HG03378 (cell line): ENCODE data around the gene OLFM1.
"Not testable (repeated sequence)": the region's sequence is repeated elsewhere in the genome, so short reads cannot be mapped to it uniquely, and the experiment has no call there.

Experiments
- ATAC-seq: cut with Tn5 transposase; IDR thresholded peaks from one replicate; pipeline ENCODE4 v1.9.1; 2021; ENCODE audit warnings: mild to moderate bottlenecking, moderate library complexity; ENCODE audit not compliant: unreplicated experiment

Gene OLFM1

DNA sequence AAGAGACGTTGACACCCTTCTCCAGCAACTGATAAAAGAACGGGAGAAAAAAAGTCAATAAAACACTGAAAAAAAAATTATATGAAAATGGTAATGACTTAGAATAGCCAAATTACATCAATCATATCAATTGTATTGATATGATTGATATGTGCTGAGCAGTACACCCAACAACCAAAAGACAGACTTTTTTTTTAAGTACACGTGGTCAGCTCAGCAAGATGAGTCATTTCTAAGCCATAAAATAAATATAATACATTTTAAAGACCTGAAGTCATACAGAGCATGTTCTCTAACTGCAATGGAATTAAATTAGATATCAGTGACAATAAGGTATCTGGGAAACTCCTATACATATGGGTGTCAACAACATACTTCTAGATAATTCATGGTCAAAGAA lies 30.9 kb upstream of the OLFM1 start:
- no peak for ATAC-seq

GRCh38 chr9:135060461-135061116 lies 26.9 kb upstream of the OLFM1 start:
- ATAC-seq: no peak

- ATAC-seq: no peak
Measured at GRCh38 chr9:135061441-135061840, 26.0 kb upstream of the OLFM1 start.

DNA sequence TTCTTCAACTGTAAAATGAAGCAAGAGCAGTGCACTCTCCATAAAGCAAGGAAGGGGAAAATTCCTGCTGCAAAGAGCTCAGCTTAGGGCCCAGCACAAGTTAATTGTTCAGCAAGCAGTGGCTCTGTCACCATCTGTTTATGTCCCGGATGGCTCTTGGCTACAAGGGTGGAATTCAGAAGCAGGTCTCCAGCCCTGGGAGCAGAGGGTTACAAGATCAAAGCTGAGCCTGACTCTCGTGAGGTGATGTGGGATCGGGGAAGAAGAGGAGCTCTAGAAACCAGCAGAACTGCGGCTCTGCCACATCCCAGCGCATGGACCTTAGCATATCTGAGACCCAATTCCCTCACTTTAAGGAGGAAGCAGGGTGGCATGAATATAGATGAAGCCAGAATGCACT lies 25.2 kb upstream of the OLFM1 start:
- no peak for ATAC-seq

DNA sequence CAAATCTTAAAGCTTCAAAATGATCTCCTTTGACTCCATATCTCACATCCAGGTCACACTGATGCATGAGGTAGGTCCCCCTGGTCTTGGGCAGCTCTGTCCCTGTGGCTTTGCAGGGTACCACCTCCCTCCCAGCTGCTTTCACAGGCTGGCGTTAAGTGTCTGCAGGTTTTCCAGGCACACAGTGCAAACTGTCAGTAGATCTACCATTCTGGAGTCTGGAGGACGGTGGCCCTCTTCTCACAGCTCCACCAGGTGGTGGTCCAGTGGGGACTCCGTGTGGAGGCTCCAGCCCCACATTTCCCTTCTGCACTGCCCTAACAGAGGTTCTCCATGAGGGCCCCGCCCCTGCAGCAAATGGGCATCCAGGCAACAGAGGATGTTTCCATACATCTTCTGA lies 24.0 kb upstream of the OLFM1 start:
- not testable (repeated sequence) for ATAC-seq

DNA sequence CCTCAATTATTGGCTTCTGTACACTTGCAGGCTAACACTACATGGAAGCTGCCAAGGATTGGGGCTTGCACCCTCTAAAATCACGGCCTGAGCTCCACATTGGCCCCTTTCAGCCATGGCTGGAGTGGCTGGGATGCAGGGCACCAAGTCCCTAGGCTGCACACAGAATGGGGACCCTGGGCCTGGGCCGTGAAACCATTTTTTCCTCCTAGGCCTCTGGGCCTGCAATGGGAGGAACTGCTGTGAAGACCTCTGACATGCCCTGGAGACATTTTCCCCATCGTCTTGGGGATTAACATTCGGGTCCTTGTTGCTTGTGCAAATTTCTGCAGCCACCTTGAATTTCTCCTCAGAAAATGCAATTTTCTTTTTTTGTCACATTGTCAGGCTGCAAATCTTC lies 23.6 kb upstream of the OLFM1 start:
- ATAC-seq: not testable (repeated sequence)

DNA sequence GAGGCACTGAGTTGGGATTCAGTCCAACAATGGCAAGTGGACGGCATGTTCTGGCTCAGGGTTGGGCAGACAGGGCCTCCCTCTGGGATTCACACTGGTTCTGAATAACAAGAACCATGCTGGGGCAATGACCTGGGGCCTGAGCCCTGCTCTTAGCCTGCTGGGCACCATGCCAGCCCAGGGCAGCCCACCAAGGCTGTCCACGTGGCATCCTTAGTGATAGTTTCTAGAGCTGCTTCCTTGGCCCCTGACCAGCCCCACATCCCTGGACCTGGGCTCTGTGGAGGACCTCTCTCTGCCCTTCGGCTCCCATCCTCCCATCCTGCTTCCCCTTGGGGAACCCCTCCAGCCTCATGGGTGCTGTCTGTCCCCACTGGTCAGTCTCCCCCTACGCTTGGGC lies 22.3 kb upstream of the OLFM1 start:
- ATAC-seq: no peak

DNA sequence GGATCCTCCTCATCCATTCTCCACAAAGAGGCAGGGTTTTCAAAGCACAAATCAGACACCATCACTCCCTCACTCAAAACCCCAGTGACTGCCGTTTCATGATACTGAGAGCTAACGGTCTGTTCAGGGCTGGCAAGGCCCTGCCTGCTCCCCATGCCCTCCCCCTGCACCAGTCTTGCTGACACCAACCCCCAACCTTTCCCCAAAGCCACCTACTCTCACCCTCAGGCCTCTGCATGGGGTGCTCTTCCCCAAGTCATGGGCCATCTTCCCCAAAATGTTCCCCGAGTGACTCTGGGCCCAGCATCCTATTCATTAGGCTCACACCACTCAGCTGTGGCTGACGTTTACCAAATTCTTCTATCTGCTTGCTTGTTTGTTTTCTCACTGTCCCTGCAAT lies 21.7 kb upstream of the OLFM1 start:
- ATAC-seq: no peak

DNA sequence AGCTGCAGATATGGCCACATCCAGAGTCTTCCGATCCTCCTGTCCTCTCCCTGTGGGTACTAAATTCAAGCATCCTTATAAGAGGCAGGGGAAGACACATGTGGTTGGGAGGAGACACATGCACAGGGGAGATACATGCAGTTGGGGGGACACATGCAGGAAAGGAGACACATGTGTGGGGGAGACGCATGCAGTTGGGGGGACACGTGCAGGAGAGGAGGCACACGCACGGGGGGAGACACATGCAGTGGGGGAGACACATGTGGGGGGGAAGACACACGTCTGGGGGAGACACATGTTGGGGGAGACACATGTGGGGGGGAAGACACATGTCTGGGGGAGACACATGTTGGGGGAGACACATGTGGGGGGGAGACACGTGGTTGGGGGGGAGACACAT lies 21.2 kb upstream of the OLFM1 start:
- no peak for ATAC-seq

DNA sequence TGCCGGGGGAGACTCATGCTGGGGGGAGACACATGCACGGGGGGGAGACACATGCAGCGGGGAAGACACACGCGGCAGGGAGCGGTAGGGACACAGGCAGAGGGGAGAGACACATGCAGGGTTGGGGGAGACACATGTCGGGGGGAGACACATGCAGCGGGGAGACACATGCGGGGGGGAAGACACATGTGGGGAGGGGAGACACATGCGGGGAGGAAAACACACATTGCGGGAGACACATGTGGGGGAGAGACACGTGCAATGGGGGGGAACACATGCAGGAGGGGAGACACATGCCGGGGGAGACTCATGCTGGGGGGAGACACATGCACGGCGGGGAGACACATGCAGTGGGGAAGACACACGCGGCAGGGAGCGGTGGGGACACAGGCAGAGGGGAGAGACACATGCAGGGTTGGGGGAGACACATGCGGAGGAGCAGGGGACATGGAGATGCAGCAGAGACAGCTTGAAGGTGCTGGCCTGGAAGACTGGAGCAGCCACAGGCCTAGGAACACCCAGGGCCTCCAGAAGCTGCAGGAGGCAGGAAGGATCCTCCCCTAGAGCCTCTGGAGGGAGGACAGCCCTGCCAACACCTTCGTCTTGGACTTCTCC lies 20.3 kb upstream of the OLFM1 start:
- no peak for ATAC-seq

DNA sequence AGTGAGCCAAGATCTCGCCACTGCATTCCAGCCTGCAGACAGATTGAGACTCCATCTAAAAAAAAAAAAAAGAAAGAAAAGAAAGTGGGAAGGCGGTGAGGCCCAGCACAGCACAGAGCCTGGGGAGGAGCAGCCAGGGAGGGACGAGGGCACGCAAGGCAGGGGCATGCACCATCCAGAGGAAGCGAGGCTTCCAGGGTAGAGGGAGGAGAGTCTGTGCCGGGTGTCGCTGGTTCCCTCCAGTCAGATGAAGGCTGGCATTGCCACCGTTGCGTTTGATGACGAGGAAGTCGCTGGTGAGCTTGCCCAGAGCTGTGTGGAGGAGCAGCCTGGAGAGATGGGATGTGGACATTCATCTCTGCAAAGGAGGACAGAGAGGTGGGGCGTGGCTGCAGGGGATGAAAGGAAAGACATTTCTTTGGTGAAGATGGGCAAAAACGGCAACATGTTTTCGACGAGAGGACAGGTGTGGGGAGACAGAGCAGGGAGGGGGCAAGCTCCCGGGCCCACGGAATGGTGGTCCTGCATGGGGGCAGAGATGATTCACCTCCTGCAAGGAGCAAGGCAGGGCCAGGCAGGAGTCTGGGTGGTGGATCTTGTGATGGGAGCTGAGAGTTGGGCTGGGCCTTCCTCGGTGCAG lies 18.6 kb upstream of the OLFM1 start:
- no peak for ATAC-seq

- no peak for ATAC-seq
Measured at GRCh38 chr9:135069558-135070197, 17.8 kb upstream of the OLFM1 start.

DNA sequence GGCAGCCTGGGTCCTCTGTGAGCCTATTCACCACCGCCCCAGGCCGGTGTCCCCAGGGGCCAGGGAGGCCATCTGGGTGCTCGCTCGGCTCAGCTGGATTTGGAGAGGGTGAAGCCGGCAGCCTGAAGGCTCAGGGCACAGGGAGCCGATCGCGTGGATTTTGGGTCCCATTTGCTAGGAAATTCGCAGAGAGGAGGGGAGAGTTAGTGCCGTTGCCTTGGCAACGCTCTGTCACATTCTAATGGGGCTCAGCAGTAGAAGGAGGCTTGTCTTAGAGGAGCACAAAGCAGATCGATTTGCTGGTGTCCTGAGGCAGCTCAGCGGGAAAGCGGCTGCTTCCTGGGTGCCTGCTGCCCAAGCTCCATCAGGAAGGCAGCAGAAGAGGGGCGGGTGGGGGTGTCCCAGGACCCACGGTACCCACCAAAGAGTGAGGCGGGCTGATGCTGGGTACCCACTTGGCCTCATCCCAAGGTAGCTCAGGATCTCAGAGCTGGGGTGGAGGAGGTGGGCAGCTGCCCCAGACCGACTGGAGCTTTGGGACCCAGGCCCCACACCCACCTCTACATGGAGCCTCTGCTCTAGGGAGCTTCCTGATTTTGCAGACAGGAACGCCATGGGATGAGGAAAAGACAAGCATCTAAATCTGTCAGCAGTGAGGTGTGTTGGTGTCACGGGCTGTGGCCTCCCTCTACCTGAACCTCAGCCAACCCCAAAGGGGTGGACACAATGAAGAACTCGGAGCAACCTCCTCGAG lies 17.1 kb upstream of the OLFM1 start:
- no peak for ATAC-seq

- no peak for ATAC-seq
Measured at GRCh38 chr9:135070964-135071735, 16.3 kb upstream of the OLFM1 start.

- no peak for ATAC-seq
Measured at GRCh38 chr9:135073081-135073740, 14.3 kb upstream of the OLFM1 start.

DNA sequence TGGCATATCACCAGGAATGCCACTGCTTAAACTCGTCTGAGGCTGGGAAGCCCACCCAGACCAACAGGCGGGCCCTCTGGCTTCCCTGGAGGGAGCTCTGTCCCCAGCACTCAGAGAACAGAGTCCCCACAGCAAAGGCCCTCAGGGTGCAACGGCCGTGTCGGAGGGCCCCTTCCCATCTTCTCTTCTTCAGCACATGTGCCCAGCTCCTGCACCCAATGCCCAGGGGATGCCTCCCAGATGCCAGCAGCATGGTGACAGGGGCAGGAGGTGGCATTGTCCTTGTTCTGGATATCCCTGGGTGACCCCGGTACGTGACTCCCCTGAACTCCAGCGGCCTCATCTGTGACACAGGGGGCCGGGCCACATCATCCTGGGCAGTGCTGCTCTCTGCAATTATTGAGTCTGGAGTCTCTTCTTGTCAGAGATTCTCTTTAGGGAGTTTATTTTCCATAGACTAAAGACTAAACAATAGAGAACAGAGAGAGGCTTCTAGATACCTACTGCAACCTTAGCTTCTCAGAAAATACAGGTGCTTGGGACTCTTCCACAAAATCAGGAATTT lies 13.6 kb upstream of the OLFM1 start:
- no peak for ATAC-seq

DNA sequence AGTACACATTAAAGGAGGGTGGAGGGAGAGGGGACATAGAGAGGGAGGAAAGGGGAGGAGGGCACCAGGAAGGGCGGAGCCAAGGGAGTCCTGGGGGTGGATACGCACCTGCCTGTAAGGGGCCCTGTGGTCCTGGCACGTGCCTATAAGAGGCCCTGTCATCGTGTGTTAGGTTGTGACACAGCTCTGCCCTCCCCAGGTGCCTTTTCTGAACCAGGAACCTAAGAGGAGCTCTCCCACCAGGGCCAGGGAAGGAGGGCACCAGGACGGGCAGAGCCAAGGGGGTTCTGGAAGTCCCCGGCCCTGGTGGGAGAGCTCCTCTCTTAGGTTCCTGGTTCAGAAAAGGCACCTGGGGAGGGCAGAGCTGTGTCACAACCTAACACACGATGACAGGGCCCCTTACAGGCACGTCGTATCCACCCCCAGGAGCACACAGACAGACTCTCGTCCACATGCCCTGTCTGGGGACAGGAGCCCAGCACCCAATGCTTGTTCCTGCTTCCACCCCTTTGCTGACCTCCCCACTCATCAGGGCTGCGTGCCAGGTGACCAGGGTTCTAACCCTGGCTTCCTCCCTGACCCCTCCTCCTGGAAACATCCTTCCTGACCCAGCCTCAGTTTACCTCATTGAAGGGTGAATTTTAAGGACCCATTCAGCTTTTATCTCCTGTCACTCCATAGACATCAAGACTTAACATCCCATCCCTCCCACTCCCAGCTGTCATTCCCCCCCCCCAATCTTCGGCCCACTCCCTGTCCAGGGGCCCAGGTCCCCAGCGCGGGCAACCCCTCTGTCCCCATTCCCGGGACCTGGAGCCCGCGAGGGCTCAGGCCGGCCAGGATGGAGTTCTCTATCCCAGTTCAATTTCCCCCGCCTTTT lies 12.9 kb upstream of the OLFM1 start:
- no peak for ATAC-seq

DNA sequence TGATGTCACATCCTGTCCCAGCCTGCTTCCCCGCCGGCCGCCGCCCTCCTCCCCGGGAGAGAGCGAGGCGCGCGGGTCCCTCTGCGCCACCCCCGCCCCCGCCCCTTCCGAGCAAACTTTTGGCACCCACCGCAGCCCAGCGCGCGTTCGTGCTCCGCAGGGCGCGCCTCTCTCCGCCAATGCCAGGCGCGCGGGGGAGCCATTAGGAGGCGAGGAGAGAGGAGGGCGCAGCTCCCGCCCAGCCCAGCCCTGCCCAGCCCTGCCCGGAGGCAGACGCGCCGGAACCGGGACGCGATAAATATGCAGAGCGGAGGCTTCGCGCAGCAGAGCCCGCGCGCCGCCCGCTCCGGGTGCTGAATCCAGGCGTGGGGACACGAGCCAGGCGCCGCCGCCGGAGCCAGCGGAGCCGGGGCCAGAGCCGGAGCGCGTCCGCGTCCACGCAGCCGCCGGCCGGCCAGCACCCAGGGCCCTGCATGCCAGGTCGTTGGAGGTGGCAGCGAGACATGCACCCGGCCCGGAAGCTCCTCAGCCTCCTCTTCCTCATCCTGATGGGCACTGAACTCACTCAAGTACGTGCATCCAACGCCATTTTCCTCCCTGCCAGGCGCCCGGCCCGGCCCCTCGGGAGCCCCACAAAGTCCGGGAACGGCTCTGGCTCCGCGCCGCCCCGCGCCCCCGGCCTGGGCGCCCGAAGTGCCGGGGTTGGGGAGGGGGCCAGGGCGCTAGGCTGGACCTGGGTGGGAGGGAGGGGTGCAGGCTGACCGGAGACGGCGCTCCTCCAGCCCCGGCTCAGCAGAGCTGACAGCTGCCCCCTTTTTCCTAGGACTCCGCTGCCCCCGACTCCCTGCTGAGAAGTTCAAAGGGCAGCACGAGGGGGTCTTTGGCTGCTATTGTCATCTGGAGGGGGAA lies 12.0 kb upstream of the OLFM1 start:
- ATAC-seq: no peak
